MCF 10A (cell line): ENCODE results near the gene KRT71. TPM values are rescaled to one million over a fixed set of nuclear protein-coding genes. Genes with fewer than 3 reads are reported as not detected.

Source experiments
- BruUV-seq: library from RNA; stranded (reverse); fragments of 400-500 nt; replicated peaks from 2 replicates; lab custom pipeline; 2021; lab: Mats Ljungman, UMichigan
- CTCF ChIA-PET: fragments of 300-600 bp; sonication (Branson Sonifier 250); formaldehyde crosslinking; extraction: SDS; loops from one replicate; lab custom pipeline; 2021; ENCODE audit warnings: antibody characterized with exemption, inconsistent platforms; lab: Yijun Ruan, JAX
- POLR2A ChIA-PET: fragments of 300-600, 350-650 bp; sonication (Branson Sonifier 250); formaldehyde crosslinking; extraction: SDS; loops from one replicate; lab custom pipeline; 2020; ENCODE audit warnings: antibody characterized with exemption, inconsistent platforms; lab: Yijun Ruan, JAX
- DNase-seq: peaks from one replicate; pipeline ENCODE4 v3.0.0-alpha.2; 2018; ENCODE audit not compliant: unreplicated experiment
- H3K27ac Mint-ChIP-seq: one replicate; pipeline ENCODE4 v1.8.0; 2022; ENCODE audit warnings: mild to moderate bottlenecking, low read depth, mixed read lengths; ENCODE audit not compliant: unreplicated experiment
- H3K27me3 Mint-ChIP-seq: one replicate; pipeline ENCODE4 v1.8.0; 2022; ENCODE audit warnings: mixed read lengths; ENCODE audit not compliant: insufficient read depth, unreplicated experiment
- H3K36me3 Mint-ChIP-seq: one replicate; pipeline ENCODE4 v1.8.0; 2022; ENCODE audit warnings: mild to moderate bottlenecking, moderate library complexity, mixed read lengths; ENCODE audit not compliant: insufficient read depth, unreplicated experiment
- H3K4me1 Mint-ChIP-seq: one replicate; pipeline ENCODE4 v1.8.0; 2022; ENCODE audit warnings: mixed read lengths; ENCODE audit not compliant: insufficient read depth, unreplicated experiment
- H3K4me3 Mint-ChIP-seq: one replicate; pipeline ENCODE4 v1.8.0; 2022; ENCODE audit warnings: mild to moderate bottlenecking, moderate library complexity, mixed read lengths; ENCODE audit not compliant: unreplicated experiment
- H3K9me3 Mint-ChIP-seq: one replicate; pipeline ENCODE4 v1.8.0; 2022; ENCODE audit warnings: mixed read lengths; ENCODE audit not compliant: unreplicated experiment
- CTCF ChIP-seq: fragments of 200-600 bp; IDR thresholded peaks from one replicate; pipeline ENCODE4 v1.8.0; 2022; ENCODE audit warnings: antibody characterized with exemption, mild to moderate bottlenecking; ENCODE audit not compliant: unreplicated experiment
- intact Hi-C: fragments of 100-400 bp; cut with micrococcal nuclease; formaldehyde crosslinking; loops from 2 replicates; pipeline ENCODE4 v1.14.1; 2022
- total RNA-seq: library from RNA; stranded (reverse); gene quantifications from 2 replicates; pipeline ENCODE4 v1.2.3, GENCODE V29; 2022

KRT71 gene
- total RNA-seq, 1 experiment from 2014 or later: not detected

- ChIA-PET POLR2A (interaction anchor here (0.9 to 2.1 kb wide), 3 partner anchors 10 to 42 kb away, joined by 3 to 8 read pairs (median 7); no protein-coding TSS in a partner anchor), CTCF (interaction anchor here (0.8 to 1.5 kb wide), 4 partner anchors 11 to 142 kb away, joined by 3 to 6 read pairs (median 4); no protein-coding TSS in a partner anchor)
- no peak overlapping the region for H3K27ac Mint-ChIP-seq
- DNase-seq: peak; percentile 25
- no TSS peak for BruUV-seq
- no peaks in the 10 kb centered on the region for H3K9me3 Mint-ChIP-seq
- peak; percentile 11 for TF ChIP-seq CTCF
- no peak overlapping the region for H3K4me3 Mint-ChIP-seq
- H3K36me3 Mint-ChIP-seq: no peaks in the 10 kb centered on the region
- H3K4me1 Mint-ChIP-seq: peaks cover 17% of the 10 kb centered on the region
- intact Hi-C loops: no loop called here
- H3K27me3 Mint-ChIP-seq: no peaks in the 10 kb centered on the region
These were observed 18.5 kb downstream of the KRT71 start for GRCh38 chr12:52534482-52534881.

GRCh38 chr12:52533686-52534470 is 19.1 kb downstream of the KRT71 start:
- Mint-ChIP-seq H3K27ac (no peak overlapping the region), H3K36me3 (no peaks in the 10 kb centered on the region), H3K4me1 (peaks cover 11% of the 10 kb centered on the region), H3K27me3 (no peaks in the 10 kb centered on the region), H3K4me3 (no peak overlapping the region), H3K9me3 (no peaks in the 10 kb centered on the region)
- no peak for DNase-seq
- intact Hi-C loops: no loop called here
- ChIA-PET CTCF (interaction anchor here (0.6 to 1.5 kb wide), 6 partner anchors 12 to 418 kb away, joined by 3 to 6 read pairs (median 4); no protein-coding TSS in a partner anchor), POLR2A (interaction anchor here (0.9 to 2.1 kb wide), 2 partner anchors 9 to 42 kb away, joined by 3 to 8 read pairs; no protein-coding TSS in a partner anchor)
- BruUV-seq: no TSS peak
- no peak for TF ChIP-seq CTCF

GRCh38 chr12:52532636-52533035 is 20.3 kb downstream of the KRT71 start:
- intact Hi-C loops: no loop called here
- CTCF ChIA-PET: interaction anchor here (1.2 to 1.5 kb wide), 5 partner anchors 13 to 348 kb away, joined by 3 to 6 read pairs (median 4); no protein-coding TSS in a partner anchor

More at GRCh38 chr12:52532636-52533035, 20.3 kb downstream of the KRT71 start:
- H3K4me3 Mint-ChIP-seq: no peak overlapping the region
- H3K36me3 Mint-ChIP-seq: no peaks in the 10 kb centered on the region
- peak overlapping the region; percentile 73 for H3K27ac Mint-ChIP-seq
- BruUV-seq: no TSS peak
- H3K4me1 Mint-ChIP-seq: peaks cover 6% of the 10 kb centered on the region
- no peak for DNase-seq
- no peaks in the 10 kb centered on the region for H3K27me3 Mint-ChIP-seq
- POLR2A ChIA-PET: interaction anchor here (0.7 to 1.4 kb wide), 3 partner anchors 17 to 806 kb away, joined by 3 to 5 read pairs (median 3); no protein-coding TSS in a partner anchor
- no peak for TF ChIP-seq CTCF
- H3K9me3 Mint-ChIP-seq: no peaks in the 10 kb centered on the region
